Vagina (tissue), 2 donors: ENCODE data around the gene KCNQ2.

ENCODE experiments used
- POLR2A ChIP-seq, 2 donors: fragments of 450-650 bp; IDR thresholded peaks; one replicate each; pipeline ENCODE4 v1.6.1; 2017; ENCODE audit warnings: antibody characterized with exemption in 2 of 2, mild to moderate bottlenecking in 2 of 2, moderate library complexity in 2 of 2
- POLR2AphosphoS5 ChIP-seq, 2 donors: sonication (generic); formaldehyde crosslinking; IDR thresholded peaks; one replicate each; pipeline ENCODE4 v1.9.0; 2017; ENCODE audit warnings: antibody characterized with exemption in 2 of 2, mild to moderate bottlenecking in 2 of 2, low read depth in 1 of 2; ENCODE audit not compliant: insufficient read depth in 1 of 2
- TF ChIP-seq, protein P1 (sequence below), 3 experiments: fragments of 450-650 bp in 2 of 3; fragments of 200-600 bp in 1 of 3; sonication (generic) in 1 of 3; IDR thresholded peaks; one replicate each; pipeline ENCODE4 v1.5.1; 2017 to 2019; ENCODE audit warnings: antibody characterized with exemption in 3 of 3, mild to moderate bottlenecking in 2 of 3, moderate library complexity in 2 of 3

DNA sequence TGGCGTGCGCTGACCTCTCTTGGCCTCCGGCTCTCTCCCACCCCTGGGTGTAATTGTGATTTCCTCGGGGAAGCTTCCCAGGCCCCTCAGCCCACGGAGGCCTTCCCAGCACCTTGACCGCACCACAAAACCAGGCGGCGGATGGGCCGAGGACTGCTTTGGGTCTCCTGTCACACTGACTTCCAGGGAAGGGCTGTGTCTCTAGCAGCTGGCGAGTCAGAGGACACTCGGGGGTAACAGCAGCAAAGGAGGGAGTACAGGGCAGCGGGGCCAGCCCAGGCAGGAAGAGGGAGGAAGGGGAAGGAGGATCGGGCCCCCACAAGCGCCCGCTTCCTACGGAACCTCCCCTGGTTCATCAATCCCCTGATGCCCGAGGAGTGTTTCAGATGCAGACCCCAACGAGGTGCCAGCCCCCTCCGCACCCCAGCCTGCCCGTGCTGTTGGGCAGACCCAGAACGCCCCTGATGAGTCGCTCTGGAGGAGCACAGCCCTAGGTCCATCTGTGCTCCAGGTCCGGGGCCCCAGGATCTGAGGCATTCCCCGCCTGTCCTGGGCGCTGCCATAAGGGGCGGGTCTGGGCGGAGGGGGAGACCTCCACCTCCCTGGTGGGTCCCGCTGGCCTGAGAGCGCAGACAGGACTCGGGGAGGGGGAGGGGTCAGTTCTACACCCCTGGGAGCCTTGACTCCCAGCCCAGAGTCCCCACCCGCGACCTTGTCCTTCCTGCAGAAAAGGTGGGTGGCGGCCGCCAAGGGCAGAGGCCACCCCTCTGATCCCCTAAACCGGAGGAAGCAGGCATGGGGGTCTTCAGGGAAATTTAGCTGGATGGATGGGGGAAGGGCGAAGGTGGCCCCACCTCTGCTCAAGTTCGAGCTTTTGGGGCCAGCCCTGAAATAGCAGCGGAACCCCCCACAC is 112.3 kb downstream of the KCNQ2 start:
- TF ChIP-seq, protein P1, sequence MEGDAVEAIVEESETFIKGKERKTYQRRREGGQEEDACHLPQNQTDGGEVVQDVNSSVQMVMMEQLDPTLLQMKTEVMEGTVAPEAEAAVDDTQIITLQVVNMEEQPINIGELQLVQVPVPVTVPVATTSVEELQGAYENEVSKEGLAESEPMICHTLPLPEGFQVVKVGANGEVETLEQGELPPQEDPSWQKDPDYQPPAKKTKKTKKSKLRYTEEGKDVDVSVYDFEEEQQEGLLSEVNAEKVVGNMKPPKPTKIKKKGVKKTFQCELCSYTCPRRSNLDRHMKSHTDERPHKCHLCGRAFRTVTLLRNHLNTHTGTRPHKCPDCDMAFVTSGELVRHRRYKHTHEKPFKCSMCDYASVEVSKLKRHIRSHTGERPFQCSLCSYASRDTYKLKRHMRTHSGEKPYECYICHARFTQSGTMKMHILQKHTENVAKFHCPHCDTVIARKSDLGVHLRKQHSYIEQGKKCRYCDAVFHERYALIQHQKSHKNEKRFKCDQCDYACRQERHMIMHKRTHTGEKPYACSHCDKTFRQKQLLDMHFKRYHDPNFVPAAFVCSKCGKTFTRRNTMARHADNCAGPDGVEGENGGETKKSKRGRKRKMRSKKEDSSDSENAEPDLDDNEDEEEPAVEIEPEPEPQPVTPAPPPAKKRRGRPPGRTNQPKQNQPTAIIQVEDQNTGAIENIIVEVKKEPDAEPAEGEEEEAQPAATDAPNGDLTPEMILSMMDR (IDR thresholded peaks at IDR 0.05): no peak
- TF ChIP-seq POLR2A (IDR thresholded peaks at IDR 0.05) (no peak), POLR2AphosphoS5 (IDR thresholded peaks at IDR 0.05; ENCODE audit: insufficient read depth in 1 of 2, low read depth in 1 of 2) (no peak)
